Tibial artery (tissue), 4 donors: ENCODE results near the gene NALCN.

Experiments
- DNase-seq, 2 donors: peaks; one replicate each; pipeline ENCODE4 v3.0.0-alpha.2; 2019
- H3K27ac ChIP-seq, 2 donors: fragments of 200-600 bp; sonication (generic) in 1 of 2; 1 replicate in 1 of 2; 2 replicates in 1 of 2; pipeline ENCODE4 v1.5.1; 2018 to 2019; ENCODE audit warnings: mild to moderate bottlenecking in 1 of 2
- H3K27me3 ChIP-seq, 2 donors: fragments of 200-600 bp; sonication (generic) in 1 of 2; one replicate each; pipeline versions ENCODE4 v1.5.1 to v1.6.0; 2016 to 2019
- H3K36me3 ChIP-seq, 3 donors: fragments of 200-600 bp; sonication (generic) in 2 of 3; one replicate each; pipeline ENCODE4 v1.5.1; 2016 to 2019; ENCODE audit warnings: mild to moderate bottlenecking in 2 of 3
- H3K4me1 ChIP-seq, 4 donors: fragments of 200-600 bp; sonication (generic) in 2 of 4; 1 replicate in 3 of 4; 2 replicates in 1 of 4; pipeline ENCODE4 v1.5.1; 2016 to 2019
- H3K4me3 ChIP-seq, 2 donors: fragments of 200-600 bp; sonication (generic) in 1 of 2; 1 replicate in 1 of 2; 2 replicates in 1 of 2; pipeline ENCODE4 v1.5.1; 2018 to 2019; ENCODE audit warnings: mild to moderate bottlenecking in 2 of 2
- H3K9me3 ChIP-seq, 3 donors: fragments of 200-600 bp; sonication (generic) in 1 of 3; one replicate each; pipeline ENCODE4 v1.5.1; 2016 to 2019
- CTCF ChIP-seq, 2 experiments: fragments of 200-600 bp in 1 of 2; fragments of 450-650 bp in 1 of 2; IDR thresholded peaks; one replicate each; pipeline ENCODE4 v1.5.1; 2017 to 2019; ENCODE audit warnings: antibody characterized with exemption in 2 of 2, mild to moderate bottlenecking in 1 of 2, moderate library complexity in 1 of 2
- intact Hi-C: fragments of 100-400 bp; cut with DNase I; formaldehyde crosslinking; loops from one replicate; pipeline ENCODE4 v1.15.0; 2023; ENCODE audit warnings: low total_unique reads

Gene NALCN

GRCh38 chr13:101300531-101300930 lies 115.8 kb downstream of the NALCN start:
- H3K4me1 ChIP-seq, result peaks cover 0 to 34% (median 0%) of the 10 kb centered on the region in 4 donors
- no peaks in the 10 kb centered on the region for H3K36me3 ChIP-seq
- no peak overlapping the region for H3K4me3 ChIP-seq
- TF ChIP-seq CTCF (IDR thresholded peaks at IDR 0.05), result no peak
- intact Hi-C loops, result loop anchor here (10.0 kb wide), 1 partner anchor 154 kb away; the partner anchor contains the start of gene ITGBL1
- H3K9me3 ChIP-seq, result no peaks in the 10 kb centered on the region
- DNase-seq, result no peak
- no peaks in the 10 kb centered on the region for H3K27me3 ChIP-seq
- no peak overlapping the region for H3K27ac ChIP-seq

- intact Hi-C loops, result no loop called here
- Histone ChIP-seq H3K27ac (no peak overlapping the region), H3K36me3 (no peaks in the 10 kb centered on the region), H3K4me3 (no peak overlapping the region), H3K4me1 (peaks cover 0 to 32% (median 0%) of the 10 kb centered on the region in 4 donors), H3K27me3 (no peaks in the 10 kb centered on the region), H3K9me3 (no peaks in the 10 kb centered on the region)
- no peak for TF ChIP-seq CTCF (IDR thresholded peaks at IDR 0.05)
- no peak for DNase-seq
Observed at GRCh38 chr13:101298517-101298916, 117.8 kb downstream of the NALCN start.

GRCh38 chr13:101297794-101298193 lies 118.5 kb downstream of the NALCN start:
- H3K4me1 ChIP-seq, result peaks cover 0 to 24% (median 0%) of the 10 kb centered on the region in 4 donors
- no peak for TF ChIP-seq CTCF (IDR thresholded peaks at IDR 0.05)
- H3K4me3 ChIP-seq, result no peak overlapping the region
- H3K9me3 ChIP-seq, result no peaks in the 10 kb centered on the region
- intact Hi-C loops, result no loop called here
- no peak for DNase-seq
- H3K36me3 ChIP-seq, result no peaks in the 10 kb centered on the region
- H3K27me3 ChIP-seq, result no peaks in the 10 kb centered on the region
- H3K27ac ChIP-seq, result no peak overlapping the region

GRCh38 chr13:101292711-101293110 lies 123.6 kb downstream of the NALCN start:
- no peak for DNase-seq
- intact Hi-C loops, result no loop called here
- no peak overlapping the region for H3K27ac ChIP-seq
- TF ChIP-seq CTCF (IDR thresholded peaks at IDR 0.05), result no peak
- H3K36me3 ChIP-seq, result no peaks in the 10 kb centered on the region
- H3K27me3 ChIP-seq, result no peaks in the 10 kb centered on the region
- no peaks in the 10 kb centered on the region for H3K9me3 ChIP-seq
- no peak overlapping the region for H3K4me3 ChIP-seq
- no peaks in the 10 kb centered on the region for H3K4me1 ChIP-seq

GRCh38 chr13:101291646-101292515 lies 124.4 kb downstream of the NALCN start:
- Histone ChIP-seq H3K36me3 (no peaks in the 10 kb centered on the region), H3K4me3 (no peak overlapping the region), H3K9me3 (no peaks in the 10 kb centered on the region), H3K27me3 (no peaks in the 10 kb centered on the region), H3K4me1 (no peaks in the 10 kb centered on the region), H3K27ac (no peak overlapping the region)
- DNase-seq, result no peak
- TF ChIP-seq CTCF (IDR thresholded peaks at IDR 0.05), result no peak
- intact Hi-C loops, result no loop called here
